Loucy (cell line): ENCODE results near the gene PRELP.

ENCODE experiments used
- H2AFZ ChIP-seq: fragments of 200-600 bp; sonication (generic); 2 replicates; pipeline ENCODE4 v1.6.0; 2016; ENCODE audit warnings: antibody characterized with exemption, mild to moderate bottlenecking, low read length, moderate library complexity
- H3F3A ChIP-seq: fragments of 200-600 bp; 2 replicates; pipeline ENCODE4 v1.6.0; 2016; ENCODE audit warnings: antibody characterized with exemption, low read depth, mild to moderate bottlenecking
- H3K27me3 ChIP-seq: fragments of 200-600 bp; sonication (generic); 2 replicates; pipeline ENCODE4 v1.6.1; 2014; ENCODE audit warnings: low read length, mild to moderate bottlenecking; ENCODE audit not compliant: insufficient read depth, poor library complexity, severe bottlenecking
- H3K36me3 ChIP-seq: fragments of 200-600 bp; sonication (generic); 2 replicates; pipeline ENCODE4 v1.6.1; 2016; ENCODE audit warnings: low read length; ENCODE audit not compliant: insufficient read depth
- H3K4me1 ChIP-seq: fragments of 200-600 bp; sonication (generic); 2 replicates; pipeline ENCODE4 v1.5.1; 2014; ENCODE audit warnings: low read length, mild to moderate bottlenecking; ENCODE audit not compliant: insufficient read depth, poor library complexity, severe bottlenecking
- H3K4me2 ChIP-seq: fragments of 200-600 bp; sonication (generic); 2 replicates; pipeline ENCODE4 v1.6.0; 2014; ENCODE audit warnings: antibody characterized with exemption, low read length, low read depth, mild to moderate bottlenecking; ENCODE audit not compliant: poor library complexity, severe bottlenecking
- H3K4me3 ChIP-seq: fragments of 200-600 bp; sonication (generic); 2 replicates; pipeline ENCODE4 v1.5.1; 2014; ENCODE audit warnings: low read length, mild to moderate bottlenecking, mixed read lengths; ENCODE audit not compliant: poor library complexity, severe bottlenecking
- H3K79me2 ChIP-seq: fragments of 200-600 bp; sonication (generic); 2 replicates; pipeline ENCODE4 v1.6.1; 2014; ENCODE audit warnings: low read length; ENCODE audit not compliant: insufficient read depth
- H3K9ac ChIP-seq: fragments of 200-600 bp; sonication (generic); 2 replicates; pipeline ENCODE4 v1.6.0; 2014; ENCODE audit warnings: mild to moderate bottlenecking, low read depth, low read length, moderate library complexity; ENCODE audit not compliant: poor library complexity, severe bottlenecking
- H3K9me2 ChIP-seq: fragments of 200-600 bp; sonication (generic); replicated peaks from 2 replicates; pipeline ENCODE4 v1.6.1; 2016; ENCODE audit warnings: low read depth, low read length, mixed read lengths
- H3K9me3 ChIP-seq: fragments of 200-600 bp; sonication (generic); 2 replicates; pipeline ENCODE4 v1.6.1; 2014; ENCODE audit warnings: mild to moderate bottlenecking, antibody characterized with exemption, low read length, low read depth; ENCODE audit not compliant: insufficient read depth
- H4K20me1 ChIP-seq: fragments of 200-600 bp; sonication (generic); 2 replicates; pipeline ENCODE4 v1.6.0; 2014; ENCODE audit warnings: antibody characterized with exemption, low read length, mild to moderate bottlenecking; ENCODE audit not compliant: insufficient read depth, poor library complexity, severe bottlenecking
- EZH2phosphoT487 ChIP-seq: fragments of 200-600 bp; IDR thresholded peaks from 2 replicates; pipeline ENCODE4 v1.6.1; 2018; ENCODE audit warnings: antibody characterized with exemption, mild to moderate bottlenecking, moderate library complexity, borderline replicate concordance
- TF ChIP-seq, protein P1 (sequence below): fragments of 200-600 bp; sonication (generic); conservative IDR thresholded peaks from 2 replicates; pipeline ENCODE4 v1.5.1; 2014; ENCODE audit warnings: mild to moderate bottlenecking, antibody characterized with exemption, low read length

Gene PRELP

DNA sequence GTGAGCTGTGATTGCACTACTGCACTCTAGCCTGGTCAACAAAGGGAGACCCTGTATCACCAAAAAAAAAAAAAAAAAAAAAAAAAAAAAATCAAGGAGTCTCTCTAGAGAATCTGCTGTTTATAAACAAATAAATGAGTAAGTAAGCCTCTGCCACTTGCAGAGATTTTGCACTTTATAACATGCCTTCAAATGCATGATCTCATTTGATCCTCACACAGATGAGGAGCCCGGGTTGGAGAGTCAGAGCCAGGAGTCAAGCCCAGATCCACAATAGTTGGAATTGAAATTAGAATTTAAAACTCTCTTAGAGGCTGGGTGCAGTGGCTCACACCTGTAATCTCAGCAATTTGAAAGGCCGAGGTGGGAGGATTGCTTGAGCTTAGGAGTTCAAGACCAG lies 4.0 kb downstream of the PRELP start:
- Histone ChIP-seq H3K9me3 (no peaks in the 10 kb centered on the region), H3K9ac (no peak overlapping the region), H3F3A (no peaks in the 10 kb centered on the region), H2AFZ (no peak overlapping the region), H3K4me2 (no peak overlapping the region), H3K79me2 (no peaks in the 10 kb centered on the region), H3K4me3 (no peak overlapping the region), H4K20me1 (no peaks in the 10 kb centered on the region), H3K4me1 (no peaks in the 10 kb centered on the region), H3K9me2 (no peaks in the 10 kb centered on the region), H3K27me3 (no peaks in the 10 kb centered on the region), H3K36me3 (no peaks in the 10 kb centered on the region)
- TF ChIP-seq, protein P1, sequence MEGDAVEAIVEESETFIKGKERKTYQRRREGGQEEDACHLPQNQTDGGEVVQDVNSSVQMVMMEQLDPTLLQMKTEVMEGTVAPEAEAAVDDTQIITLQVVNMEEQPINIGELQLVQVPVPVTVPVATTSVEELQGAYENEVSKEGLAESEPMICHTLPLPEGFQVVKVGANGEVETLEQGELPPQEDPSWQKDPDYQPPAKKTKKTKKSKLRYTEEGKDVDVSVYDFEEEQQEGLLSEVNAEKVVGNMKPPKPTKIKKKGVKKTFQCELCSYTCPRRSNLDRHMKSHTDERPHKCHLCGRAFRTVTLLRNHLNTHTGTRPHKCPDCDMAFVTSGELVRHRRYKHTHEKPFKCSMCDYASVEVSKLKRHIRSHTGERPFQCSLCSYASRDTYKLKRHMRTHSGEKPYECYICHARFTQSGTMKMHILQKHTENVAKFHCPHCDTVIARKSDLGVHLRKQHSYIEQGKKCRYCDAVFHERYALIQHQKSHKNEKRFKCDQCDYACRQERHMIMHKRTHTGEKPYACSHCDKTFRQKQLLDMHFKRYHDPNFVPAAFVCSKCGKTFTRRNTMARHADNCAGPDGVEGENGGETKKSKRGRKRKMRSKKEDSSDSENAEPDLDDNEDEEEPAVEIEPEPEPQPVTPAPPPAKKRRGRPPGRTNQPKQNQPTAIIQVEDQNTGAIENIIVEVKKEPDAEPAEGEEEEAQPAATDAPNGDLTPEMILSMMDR: no peak
- no peak for TF ChIP-seq EZH2phosphoT487

DNA sequence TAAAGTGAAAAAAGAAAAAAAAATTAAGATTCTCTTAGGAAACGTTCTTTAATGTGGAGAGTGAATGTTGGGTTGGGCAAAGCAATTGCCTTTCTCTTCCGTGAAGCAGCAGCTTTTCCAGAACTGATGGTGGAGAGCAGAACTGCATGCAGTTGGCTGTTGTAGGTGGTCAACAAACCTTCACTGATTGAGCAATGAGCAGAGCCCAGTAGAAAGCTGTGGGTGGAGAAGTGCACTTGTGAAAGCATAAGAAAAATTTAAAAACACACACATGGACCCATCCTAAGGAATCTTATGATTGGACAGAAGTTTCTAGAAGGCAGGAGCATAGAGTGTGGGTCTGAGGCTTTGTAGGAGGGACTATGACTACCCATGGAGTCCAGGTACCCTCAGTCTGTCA lies 4.5 kb downstream of the PRELP start:
- Histone ChIP-seq H3K9me2 (no peaks in the 10 kb centered on the region), H3K79me2 (no peaks in the 10 kb centered on the region), H3K36me3 (no peaks in the 10 kb centered on the region), H3K9me3 (no peaks in the 10 kb centered on the region), H2AFZ (no peak overlapping the region), H3K4me3 (no peak overlapping the region), H3K27me3 (no peaks in the 10 kb centered on the region), H3K9ac (no peak overlapping the region), H3F3A (no peaks in the 10 kb centered on the region), H3K4me2 (no peak overlapping the region), H3K4me1 (no peaks in the 10 kb centered on the region), H4K20me1 (no peaks in the 10 kb centered on the region)
- TF ChIP-seq, protein P1: no peak
- TF ChIP-seq EZH2phosphoT487: no peak

DNA sequence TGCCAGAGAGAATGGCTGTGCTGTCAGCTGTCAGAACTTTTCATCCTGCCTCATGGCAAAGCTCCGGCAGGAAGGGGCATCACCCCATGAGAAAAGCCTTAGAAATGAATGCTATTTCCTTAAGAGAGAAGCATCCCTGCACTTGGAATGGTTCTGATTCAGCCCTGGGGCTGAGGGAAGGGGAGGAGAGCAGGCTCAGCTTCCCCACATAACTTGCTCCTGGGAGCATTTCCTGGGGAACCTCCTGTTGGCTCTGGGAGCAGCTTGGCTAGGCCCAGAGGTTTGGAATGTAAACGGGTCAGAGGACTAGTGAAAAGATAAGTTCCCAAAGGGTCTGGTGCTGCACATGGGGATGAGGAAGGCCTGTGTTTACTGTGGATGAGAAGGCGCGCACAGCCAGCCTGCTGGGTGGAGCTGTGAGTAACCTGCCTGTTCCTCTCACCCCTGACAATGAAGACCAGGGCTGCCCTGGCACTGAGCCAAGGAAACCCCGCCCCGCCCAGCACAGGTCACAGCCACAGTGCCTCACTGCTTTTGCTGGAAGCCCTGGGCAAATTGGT lies 5.0 kb downstream of the PRELP start:
- no peak overlapping the region for H3K9ac ChIP-seq
- H3K4me2 ChIP-seq: no peak overlapping the region

More for the DNA sequence above, 5.0 kb downstream of the PRELP start:
- Histone ChIP-seq H3K79me2 (no peaks in the 10 kb centered on the region), H3K36me3 (no peaks in the 10 kb centered on the region), H3F3A (no peaks in the 10 kb centered on the region), H3K9me3 (no peaks in the 10 kb centered on the region), H4K20me1 (no peaks in the 10 kb centered on the region), H3K4me3 (no peak overlapping the region), H3K9me2 (no peaks in the 10 kb centered on the region), H2AFZ (no peak overlapping the region), H3K4me1 (no peaks in the 10 kb centered on the region), H3K27me3 (no peaks in the 10 kb centered on the region)
- TF ChIP-seq EZH2phosphoT487: no peak
- TF ChIP-seq, protein P1: no peak
